HG02885 (cell line): ENCODE results near the gene SMYD3.

Experiments used
- ATAC-seq: cut with Tn5 transposase; IDR thresholded peaks from one replicate; pipeline ENCODE4 v1.9.1; 2021; ENCODE audit warnings: mild to moderate bottlenecking; ENCODE audit not compliant: unreplicated experiment, poor library complexity

SMYD3 gene

GRCh38 chr1:245873068-245873467 is 634.0 kb downstream of the SMYD3 start:
- no peak for ATAC-seq

DNA sequence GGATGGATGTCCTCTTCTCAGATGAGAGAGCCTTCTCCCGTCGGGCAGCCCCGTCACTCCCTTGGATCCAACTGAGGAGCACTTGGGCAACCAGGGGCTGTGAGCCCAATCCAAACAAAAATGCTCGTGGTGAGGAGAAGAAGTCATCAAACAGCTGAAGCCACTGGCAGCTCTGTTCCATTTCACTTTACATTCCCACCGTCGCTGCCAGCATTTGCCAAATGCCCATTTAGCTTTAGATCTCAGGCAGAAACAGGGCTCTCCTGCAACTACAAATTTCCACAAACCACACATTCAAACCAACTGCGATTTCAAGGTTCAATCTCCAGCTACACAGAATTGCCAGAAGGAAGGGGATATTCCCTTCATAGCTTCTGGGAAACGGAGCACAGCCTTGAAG is 634.6 kb downstream of the SMYD3 start:
- no peak for ATAC-seq

GRCh38 chr1:245871915-245872314 is 635.2 kb downstream of the SMYD3 start:
- no peak for ATAC-seq

DNA sequence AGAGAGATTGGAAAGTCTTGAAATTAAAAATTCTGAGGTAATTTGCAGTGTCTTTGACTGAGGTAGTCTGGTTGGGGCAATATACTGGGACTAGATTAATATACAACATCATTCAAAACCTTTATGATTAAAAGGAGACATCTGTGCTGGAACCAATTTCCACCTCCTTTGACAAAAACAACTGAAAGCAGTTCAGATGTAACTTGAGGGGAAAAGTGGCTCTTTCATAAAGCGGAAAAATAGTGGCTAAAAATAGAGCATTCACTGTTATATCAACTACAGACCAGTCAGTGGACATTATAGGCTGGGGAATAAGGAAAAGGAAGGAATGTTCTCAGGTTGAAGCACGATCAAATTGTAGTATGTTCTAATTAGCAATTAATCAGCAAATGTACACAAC is 635.9 kb downstream of the SMYD3 start:
- no peak for ATAC-seq

GRCh38 chr1:245870698-245871097 is 636.4 kb downstream of the SMYD3 start:
- no peak for ATAC-seq

DNA sequence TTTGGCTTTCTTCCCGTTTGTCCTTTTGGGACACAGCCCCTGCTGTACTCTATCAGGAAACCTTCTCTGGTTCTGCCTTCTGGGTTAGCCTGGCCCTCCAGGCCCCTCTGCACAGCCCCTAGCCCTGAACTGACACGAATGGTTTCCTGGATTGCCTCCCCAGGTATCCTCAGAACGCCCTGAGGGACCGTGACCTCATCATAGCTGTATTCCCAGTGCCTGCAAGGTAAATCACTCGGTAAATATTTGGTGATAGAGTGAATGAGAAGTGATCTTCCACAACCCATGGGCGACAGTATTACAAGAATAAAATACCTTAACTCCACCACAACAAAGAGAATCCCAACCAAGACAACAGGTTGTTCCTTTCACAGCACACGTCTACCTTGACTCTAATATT is 637.2 kb downstream of the SMYD3 start:
- no peak for ATAC-seq

- no peak for ATAC-seq
Observed at GRCh38 chr1:245867738-245868137, 639.3 kb downstream of the SMYD3 start.

DNA sequence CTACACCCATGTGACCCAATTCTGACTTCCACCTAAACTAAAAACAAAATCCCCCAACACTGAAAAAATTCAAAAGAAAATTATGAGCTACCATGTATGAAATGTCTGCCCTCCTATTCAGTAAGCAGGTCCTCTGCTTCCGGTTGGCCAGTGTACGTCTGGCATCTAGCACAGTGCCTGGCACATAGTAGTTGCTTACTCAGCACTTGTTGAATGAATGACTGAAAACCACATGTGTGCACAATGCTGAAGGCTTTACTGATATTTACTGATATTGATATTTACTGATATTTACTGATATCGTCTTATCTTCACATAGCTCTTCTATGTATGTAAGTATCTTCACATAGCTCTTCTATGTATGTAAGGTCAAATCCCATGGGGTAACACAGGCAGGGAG is 642.2 kb downstream of the SMYD3 start:
- ATAC-seq = no peak

DNA sequence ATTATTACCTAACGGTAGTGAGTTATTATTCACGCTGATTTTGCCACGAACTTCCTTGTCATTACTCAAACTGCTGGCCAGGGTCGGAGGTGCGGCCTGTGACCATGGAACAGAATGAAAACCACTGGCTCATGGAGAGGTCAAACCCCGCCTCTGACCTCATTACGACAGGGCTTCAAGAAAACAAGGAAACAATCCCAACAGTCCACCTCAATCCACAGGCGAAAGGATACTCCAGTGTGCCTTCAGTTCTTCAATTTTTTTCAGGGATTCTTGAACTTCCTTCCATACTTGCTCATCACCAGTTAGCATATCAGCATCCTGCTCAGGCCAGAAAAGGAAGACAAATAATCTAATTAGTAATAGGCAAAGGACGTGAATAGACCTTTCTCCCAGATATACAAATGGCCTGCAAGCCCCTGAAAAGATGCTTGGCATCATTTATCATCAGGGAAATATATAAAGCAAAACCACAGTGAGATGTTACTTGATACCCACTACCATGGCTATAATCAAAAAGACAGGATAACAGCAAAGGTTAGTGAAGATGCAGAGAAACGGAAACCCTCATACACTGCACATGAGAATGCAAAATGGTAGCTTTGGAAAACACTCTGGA is 643.4 kb downstream of the SMYD3 start:
- ATAC-seq = no peak

GRCh38 chr1:245862812-245863540 is 644.1 kb downstream of the SMYD3 start:
- ATAC-seq = no peak

- ATAC-seq = no peak
Observed at GRCh38 chr1:245860657-245861544, 646.2 kb downstream of the SMYD3 start.

GRCh38 chr1:245859493-245860114 is 647.5 kb downstream of the SMYD3 start:
- ATAC-seq = no peak

- ATAC-seq = no peak
Observed at GRCh38 chr1:245858722-245859492, 648.2 kb downstream of the SMYD3 start.

- ATAC-seq = no peak
Observed at GRCh38 chr1:245858022-245858721, 648.9 kb downstream of the SMYD3 start.

GRCh38 chr1:245856944-245857531 is 650.0 kb downstream of the SMYD3 start:
- no peak for ATAC-seq

DNA sequence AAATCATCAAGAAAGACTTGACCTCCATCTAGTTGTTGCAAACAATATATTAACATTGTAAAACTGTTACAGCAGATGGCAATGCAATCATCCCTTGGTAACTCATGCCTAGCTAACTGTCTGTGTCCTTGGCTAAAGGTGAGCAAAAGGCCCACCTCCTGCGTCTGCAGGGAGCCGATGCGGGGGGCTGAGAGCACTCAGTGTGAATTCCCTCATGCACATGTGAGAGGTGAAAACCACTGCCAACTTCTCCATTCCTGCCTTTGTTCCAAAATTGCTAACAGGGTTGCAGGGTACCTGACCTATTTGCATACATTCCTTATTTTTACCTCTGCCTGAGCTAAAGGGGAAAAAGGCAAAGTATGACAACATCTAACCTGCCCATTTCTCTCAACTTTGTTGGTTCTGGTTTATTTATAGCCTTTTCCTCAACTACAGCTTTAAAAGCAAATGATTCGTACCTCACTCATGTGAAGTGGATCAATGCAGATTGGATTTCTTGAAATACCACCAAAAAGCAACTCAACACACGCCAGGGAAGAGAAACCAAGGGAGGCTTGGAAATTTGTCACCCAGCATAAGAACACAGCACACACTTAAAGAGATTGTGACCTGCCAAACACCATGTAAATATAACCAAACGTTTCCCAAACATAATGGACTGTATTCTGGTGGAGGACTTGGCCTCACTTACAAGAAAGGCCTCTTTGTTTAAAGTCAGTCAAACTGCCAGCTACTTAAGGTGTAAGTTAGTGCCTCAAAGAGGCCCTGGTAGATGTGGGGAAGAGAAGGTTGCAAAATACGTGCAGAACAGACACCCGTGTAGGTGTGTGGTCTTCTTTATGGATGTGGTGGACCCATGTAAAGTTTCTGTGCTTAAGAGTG is 651.0 kb downstream of the SMYD3 start:
- ATAC-seq = no peak

DNA sequence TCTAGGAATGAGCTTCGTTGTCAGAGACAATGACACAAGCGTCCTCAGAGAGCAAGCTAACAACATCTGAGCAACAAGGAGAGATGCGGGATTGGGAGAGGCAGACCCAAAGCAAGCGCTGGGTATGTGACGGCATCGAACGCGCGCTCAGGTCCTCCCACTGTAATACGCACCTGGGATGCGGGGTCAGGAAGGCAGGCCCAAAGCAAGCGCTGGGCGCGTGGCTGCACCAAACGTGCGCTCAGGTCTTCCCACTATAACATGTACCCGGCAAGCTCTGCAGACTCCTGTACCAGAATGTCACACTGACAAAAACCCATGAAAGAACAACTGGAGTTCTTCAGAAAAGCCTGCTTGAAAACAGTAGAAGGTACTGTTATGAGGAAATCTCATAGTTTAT is 653.8 kb downstream of the SMYD3 start:
- ATAC-seq = no peak

DNA sequence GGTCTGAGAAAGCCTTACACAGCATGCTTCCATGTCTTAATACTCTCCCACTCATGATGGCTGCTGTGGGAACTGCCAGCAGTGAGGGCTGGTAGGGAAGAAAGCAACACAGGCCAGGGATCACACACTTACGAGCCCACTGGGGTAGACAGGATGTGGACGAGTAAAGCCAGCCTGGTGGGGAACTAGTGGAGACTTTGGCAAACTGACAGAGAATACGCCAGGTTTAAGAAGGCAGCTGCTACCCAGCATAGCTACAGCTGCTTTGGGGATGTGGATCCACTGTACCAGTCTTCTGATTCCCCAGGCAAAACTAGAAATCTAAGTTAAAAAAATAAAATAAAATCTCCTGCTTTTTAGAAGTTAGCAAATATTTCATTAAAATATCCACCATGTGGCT is 664.0 kb downstream of the SMYD3 start:
- no peak for ATAC-seq
